Prostate gland (tissue), 2 donors: Measurements from ENCODE around the gene KLHL3.

Source experiments
- CTCF ChIP-seq, 4 experiments: fragments of 200-600 bp in 2 of 4; fragments of 450-650 bp in 2 of 4; sonication (generic) in 2 of 4; IDR thresholded peaks; 1 replicate in 3 of 4; 2 replicates in 1 of 4; pipeline ENCODE4 v1.5.1; 2016 to 2019; ENCODE audit warnings: antibody characterized with exemption in 4 of 4, mild to moderate bottlenecking in 2 of 4, moderate library complexity in 2 of 4
- POLR2A ChIP-seq: fragments of 450-650 bp; IDR thresholded peaks from one replicate; pipeline ENCODE4 v1.6.1; 2016; ENCODE audit warnings: antibody characterized with exemption, mild to moderate bottlenecking

- TF ChIP-seq CTCF (IDR thresholded peaks at IDR 0.05) (no peak), POLR2A (no peak)
Measured at GRCh38 chr5:137624786-137625349, 111.0 kb downstream of the KLHL3 start.
